Measurements from ENCODE around the gene ALDH1L1.

ALDH1L1 gene

GRCh38 chr3:126153695-126154360 is 26.6 kb downstream of the ALDH1L1 start:
- ATAC-seq, result no peak
- no peak for DNase-seq
- Mint-ChIP-seq H3K4me3 (no peak overlapping the region), H3K27ac (no peak overlapping the region), H3K27me3 (no peaks in the 10 kb centered on the region), H3K4me1 (no peaks in the 10 kb centered on the region), H3K9me3 (no peaks in the 10 kb centered on the region), H3K36me3 (ENCODE audit: low read depth) (no peaks in the 10 kb centered on the region)

- no peak for DNase-seq
Measured at GRCh38 chr3:126152901-126153694, 27.3 kb downstream of the ALDH1L1 start.

GRCh38 chr3:126152458-126152857 is 27.9 kb downstream of the ALDH1L1 start:
- ATAC-seq (no peak), DNase-seq (no peak)
- H3K27ac Mint-ChIP-seq, result no peak overlapping the region
- no peaks in the 10 kb centered on the region for H3K4me1 Mint-ChIP-seq
- H3K36me3 Mint-ChIP-seq (ENCODE audit: low read depth), result no peaks in the 10 kb centered on the region
- H3K9me3 Mint-ChIP-seq, result no peaks in the 10 kb centered on the region
- no peaks in the 10 kb centered on the region for H3K27me3 Mint-ChIP-seq
- H3K4me3 Mint-ChIP-seq, result no peak overlapping the region

More at GRCh38 chr3:126152901-126153694, 27.3 kb downstream of the ALDH1L1 start:
- no peak for ATAC-seq
- H3K36me3 Mint-ChIP-seq (ENCODE audit: low read depth), result no peaks in the 10 kb centered on the region
- H3K27ac Mint-ChIP-seq, result no peak overlapping the region
- H3K4me3 Mint-ChIP-seq, result no peak overlapping the region
- H3K4me1 Mint-ChIP-seq, result no peaks in the 10 kb centered on the region
- no peaks in the 10 kb centered on the region for H3K27me3 Mint-ChIP-seq
- H3K9me3 Mint-ChIP-seq, result no peaks in the 10 kb centered on the region

- DNase-seq (no peak), ATAC-seq (no peak)
- no peaks in the 10 kb centered on the region for H3K9me3 Mint-ChIP-seq
- H3K36me3 Mint-ChIP-seq (ENCODE audit: low read depth), result no peaks in the 10 kb centered on the region
- no peak overlapping the region for H3K4me3 Mint-ChIP-seq
- no peaks in the 10 kb centered on the region for H3K4me1 Mint-ChIP-seq
- no peak overlapping the region for H3K27ac Mint-ChIP-seq
- no peaks in the 10 kb centered on the region for H3K27me3 Mint-ChIP-seq
Measured at GRCh38 chr3:126151562-126152302, 28.7 kb downstream of the ALDH1L1 start.

GRCh38 chr3:126149960-126150515 is 30.3 kb downstream of the ALDH1L1 start:
- Mint-ChIP-seq H3K27me3 (no peaks in the 10 kb centered on the region), H3K4me1 (no peaks in the 10 kb centered on the region), H3K4me3 (no peak overlapping the region), H3K9me3 (no peaks in the 10 kb centered on the region), H3K27ac (no peak overlapping the region), H3K36me3 (ENCODE audit: low read depth) (no peaks in the 10 kb centered on the region)
- DNase-seq, result no peak
- ATAC-seq, result no peak

- no peak overlapping the region for H3K27ac Mint-ChIP-seq
- no peaks in the 10 kb centered on the region for H3K36me3 Mint-ChIP-seq (ENCODE audit: low read depth)
- ATAC-seq (no peak), DNase-seq (no peak)
- no peaks in the 10 kb centered on the region for H3K9me3 Mint-ChIP-seq
- no peaks in the 10 kb centered on the region for H3K27me3 Mint-ChIP-seq
- no peaks in the 10 kb centered on the region for H3K4me1 Mint-ChIP-seq
- H3K4me3 Mint-ChIP-seq, result no peak overlapping the region
Measured at GRCh38 chr3:126149256-126149902, 31.0 kb downstream of the ALDH1L1 start.

GRCh38 chr3:126147932-126148683 is 32.3 kb downstream of the ALDH1L1 start:
- DNase-seq (no peak), ATAC-seq (no peak)
- Mint-ChIP-seq H3K9me3 (no peaks in the 10 kb centered on the region), H3K4me3 (no peak overlapping the region), H3K4me1 (no peaks in the 10 kb centered on the region), H3K27me3 (peaks cover 2% of the 10 kb centered on the region), H3K36me3 (ENCODE audit: low read depth) (no peaks in the 10 kb centered on the region), H3K27ac (no peak overlapping the region)

- H3K27ac Mint-ChIP-seq, result no peak overlapping the region
- H3K27me3 Mint-ChIP-seq, result peaks cover 7% of the 10 kb centered on the region
- no peak overlapping the region for H3K4me3 Mint-ChIP-seq
- no peaks in the 10 kb centered on the region for H3K4me1 Mint-ChIP-seq
- no peak for ATAC-seq
- no peak for DNase-seq
- no peaks in the 10 kb centered on the region for H3K9me3 Mint-ChIP-seq
- H3K36me3 Mint-ChIP-seq (ENCODE audit: low read depth), result no peaks in the 10 kb centered on the region
Measured at GRCh38 chr3:126147147-126147931, 33.0 kb downstream of the ALDH1L1 start.

GRCh38 chr3:126146525-126147146 is 33.8 kb downstream of the ALDH1L1 start:
- Mint-ChIP-seq H3K9me3 (no peaks in the 10 kb centered on the region), H3K36me3 (ENCODE audit: low read depth) (no peaks in the 10 kb centered on the region), H3K27me3 (peaks cover 12% of the 10 kb centered on the region), H3K4me1 (no peaks in the 10 kb centered on the region), H3K4me3 (no peak overlapping the region), H3K27ac (no peak overlapping the region)
- ATAC-seq, result no peak
- no peak for DNase-seq

- Mint-ChIP-seq H3K9me3 (no peaks in the 10 kb centered on the region), H3K4me3 (no peak overlapping the region)
- no peak for DNase-seq
Measured at GRCh38 chr3:126146034-126146433, 34.4 kb downstream of the ALDH1L1 start.

GRCh38 chr3:126142652-126143051 is 37.7 kb downstream of the ALDH1L1 start:
- Mint-ChIP-seq H3K9me3 (no peaks in the 10 kb centered on the region), H3K4me1 (no peaks in the 10 kb centered on the region), H3K27ac (no peak overlapping the region), H3K4me3 (no peak overlapping the region), H3K27me3 (peaks cover 34% of the 10 kb centered on the region), H3K36me3 (ENCODE audit: low read depth) (no peaks in the 10 kb centered on the region)
- no peak for ATAC-seq
- DNase-seq, result no peak

More at GRCh38 chr3:126146034-126146433, 34.4 kb downstream of the ALDH1L1 start:
- no peak for ATAC-seq
- no peak overlapping the region for H3K27ac Mint-ChIP-seq
- no peaks in the 10 kb centered on the region for H3K36me3 Mint-ChIP-seq (ENCODE audit: low read depth)
- peaks cover 18% of the 10 kb centered on the region for H3K27me3 Mint-ChIP-seq
- H3K4me1 Mint-ChIP-seq, result no peaks in the 10 kb centered on the region

- no peaks in the 10 kb centered on the region for H3K9me3 Mint-ChIP-seq
- no peaks in the 10 kb centered on the region for H3K4me1 Mint-ChIP-seq
- no peak overlapping the region for H3K4me3 Mint-ChIP-seq
- peaks cover 30% of the 10 kb centered on the region for H3K27me3 Mint-ChIP-seq
- ATAC-seq, result no peak
- H3K36me3 Mint-ChIP-seq (ENCODE audit: low read depth), result no peaks in the 10 kb centered on the region
- no peak overlapping the region for H3K27ac Mint-ChIP-seq
- DNase-seq, result no peak
Measured at GRCh38 chr3:126137490-126138130, 42.8 kb downstream of the ALDH1L1 start.
